ENCODE results near the gene CTAG1B. TPM values are rescaled to one million over a fixed set of nuclear protein-coding genes. Genes with fewer than 3 reads are reported as not detected.

The CTAG1B gene
- total and polyA plus RNA-seq, 2 donors (not counting 1 experiment from before 2014, with no cell fraction given): not detected

DNA sequence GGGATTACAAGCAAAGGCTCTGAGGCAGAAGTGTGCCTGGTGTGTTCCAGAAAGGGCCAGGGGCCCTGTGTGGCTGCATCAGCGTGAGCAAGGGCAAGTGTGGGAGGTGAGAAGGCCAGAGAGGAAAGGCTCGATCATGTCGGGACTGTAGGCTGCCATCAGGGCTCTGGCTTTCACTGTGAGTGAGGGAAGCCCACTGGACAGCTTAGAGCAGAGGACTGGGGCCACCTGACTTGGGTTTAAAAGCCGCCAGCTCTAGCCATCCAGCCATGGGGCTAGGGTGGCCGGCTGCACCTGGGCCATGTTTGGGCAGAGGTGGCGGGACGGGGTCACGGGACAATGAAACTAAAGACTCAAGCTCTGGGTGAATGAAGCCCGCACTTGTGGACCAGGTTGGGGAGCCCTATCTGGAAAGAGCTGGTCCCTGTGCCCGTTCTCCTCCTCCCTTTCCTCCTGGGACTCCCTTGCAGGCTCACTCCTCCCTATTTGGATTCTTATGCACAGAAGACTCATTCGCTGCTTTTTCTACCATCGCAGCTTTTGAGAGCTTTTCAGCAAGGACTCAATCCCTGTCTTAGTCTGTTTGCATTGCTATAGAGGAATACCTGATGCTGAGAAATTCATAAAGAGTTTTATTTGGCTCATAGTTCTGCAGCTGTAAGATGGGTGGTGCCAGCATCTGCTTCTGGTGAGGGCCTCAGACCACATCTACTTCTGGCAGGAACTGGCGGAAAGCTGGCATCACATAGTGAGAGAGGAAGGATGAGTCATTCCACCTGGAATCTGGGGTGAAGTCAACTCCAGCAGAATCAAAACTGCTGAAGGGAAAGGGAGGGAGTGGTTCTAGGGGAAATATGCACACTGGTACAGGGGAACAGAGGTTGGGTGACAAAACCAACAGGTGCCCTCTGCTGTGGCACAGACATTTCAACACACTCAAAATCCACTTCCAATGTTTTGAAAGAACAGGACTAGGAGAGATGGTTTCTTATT, 15.3 kb downstream of the CTAG1B start:
- H3K27ac ChIP-seq (ENCODE audit: insufficient read depth, low read length): no peak overlapping the region
- no peak overlapping the region for H3K4me2 ChIP-seq (ENCODE audit: extremely low read depth, insufficient read depth, low read length)
- H2AFZ ChIP-seq (ENCODE audit: low read length): no peak overlapping the region
- no peaks in the 10 kb centered on the region for H3K9me3 ChIP-seq (ENCODE audit: control insufficient read depth, insufficient read depth, low read depth, low read length)
- no peaks in the 10 kb centered on the region for H4K20me1 ChIP-seq (ENCODE audit: control insufficient read depth, extremely low read depth, insufficient read depth, low read length)
- H3K9ac ChIP-seq (ENCODE audit: insufficient read depth, low read length): no peak overlapping the region
- no peaks in the 10 kb centered on the region for H3K79me2 ChIP-seq (ENCODE audit: control insufficient read depth, insufficient read depth, low read length)
- H3K27me3 ChIP-seq (ENCODE audit: control insufficient read depth, insufficient read depth, low read length): no peaks in the 10 kb centered on the region
- no peaks in the 10 kb centered on the region for H3K4me1 ChIP-seq (ENCODE audit: control insufficient read depth, extremely low read depth, insufficient read depth, low read length)
- no peak overlapping the region for H3K4me3 ChIP-seq (replicated peaks in 1 of 4; ENCODE audit: control extremely low read depth in 1 of 4, insufficient read depth in 1 of 4, low read depth in 3 of 4, low read length in 4 of 4)
- TF ChIP-seq EZH2 (IDR thresholded peaks at IDR 0.05; ENCODE audit: low read length, missing control alignments): no peak
- TF ChIP-seq, protein P1, sequence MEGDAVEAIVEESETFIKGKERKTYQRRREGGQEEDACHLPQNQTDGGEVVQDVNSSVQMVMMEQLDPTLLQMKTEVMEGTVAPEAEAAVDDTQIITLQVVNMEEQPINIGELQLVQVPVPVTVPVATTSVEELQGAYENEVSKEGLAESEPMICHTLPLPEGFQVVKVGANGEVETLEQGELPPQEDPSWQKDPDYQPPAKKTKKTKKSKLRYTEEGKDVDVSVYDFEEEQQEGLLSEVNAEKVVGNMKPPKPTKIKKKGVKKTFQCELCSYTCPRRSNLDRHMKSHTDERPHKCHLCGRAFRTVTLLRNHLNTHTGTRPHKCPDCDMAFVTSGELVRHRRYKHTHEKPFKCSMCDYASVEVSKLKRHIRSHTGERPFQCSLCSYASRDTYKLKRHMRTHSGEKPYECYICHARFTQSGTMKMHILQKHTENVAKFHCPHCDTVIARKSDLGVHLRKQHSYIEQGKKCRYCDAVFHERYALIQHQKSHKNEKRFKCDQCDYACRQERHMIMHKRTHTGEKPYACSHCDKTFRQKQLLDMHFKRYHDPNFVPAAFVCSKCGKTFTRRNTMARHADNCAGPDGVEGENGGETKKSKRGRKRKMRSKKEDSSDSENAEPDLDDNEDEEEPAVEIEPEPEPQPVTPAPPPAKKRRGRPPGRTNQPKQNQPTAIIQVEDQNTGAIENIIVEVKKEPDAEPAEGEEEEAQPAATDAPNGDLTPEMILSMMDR (conservative IDR thresholded peaks at IDR 0.05 in 1 of 2, IDR thresholded peaks at IDR 0.05 in 1 of 2; ENCODE audit: low read depth in 1 of 2, low read length in 2 of 2): no peak
- DNase-seq (ENCODE audit: low read depth in 2 of 2): peak; percentile 64 to 81
- no peaks in the 10 kb centered on the region for H3K36me3 ChIP-seq (ENCODE audit: control insufficient read depth, insufficient read depth, low read length)

DNA sequence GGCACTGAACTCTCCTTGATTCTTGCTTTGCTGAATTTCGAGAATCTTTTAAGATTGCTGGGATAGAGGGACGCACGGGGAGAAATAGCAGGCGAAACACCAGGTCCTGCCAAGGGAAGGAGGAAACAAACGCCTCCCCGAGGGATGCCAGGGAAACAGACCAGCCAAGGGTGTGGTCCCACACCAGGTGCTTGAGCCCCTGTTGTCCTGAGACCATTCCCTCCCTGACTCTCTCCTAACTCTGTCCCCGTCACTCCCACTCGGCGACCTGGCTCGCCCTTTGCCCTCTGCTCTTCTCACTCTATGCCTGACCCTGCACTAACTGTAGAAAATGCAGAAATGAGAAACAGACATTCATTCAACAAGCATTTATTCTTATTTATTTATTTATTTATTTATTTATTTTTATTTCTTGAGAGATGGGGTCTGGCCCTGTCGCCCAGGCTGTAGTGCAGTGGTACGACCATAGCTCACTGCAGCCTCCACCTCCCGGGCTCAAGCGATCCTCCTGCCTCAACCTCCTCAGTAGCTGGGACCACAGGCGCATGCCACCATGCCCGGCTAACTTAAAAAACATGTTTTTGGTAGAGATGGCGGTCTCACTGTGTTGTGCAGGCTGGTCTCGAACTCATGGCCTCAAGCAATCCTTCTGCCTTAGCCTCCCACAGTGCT, 16.2 kb downstream of the CTAG1B start:
- Histone ChIP-seq H3K27me3 (ENCODE audit: control insufficient read depth, insufficient read depth, low read length) (no peaks in the 10 kb centered on the region), H3K36me3 (ENCODE audit: control insufficient read depth, insufficient read depth, low read length) (no peaks in the 10 kb centered on the region), H3K4me3 (replicated peaks in 1 of 4; ENCODE audit: control extremely low read depth in 1 of 4, insufficient read depth in 1 of 4, low read depth in 3 of 4, low read length in 4 of 4) (no peak overlapping the region), H3K4me1 (ENCODE audit: control insufficient read depth, extremely low read depth, insufficient read depth, low read length) (no peaks in the 10 kb centered on the region), H3K4me2 (ENCODE audit: extremely low read depth, insufficient read depth, low read length) (no peak overlapping the region), H3K9ac (ENCODE audit: insufficient read depth, low read length) (no peak overlapping the region), H2AFZ (ENCODE audit: low read length) (no peak overlapping the region), H3K79me2 (ENCODE audit: control insufficient read depth, insufficient read depth, low read length) (no peaks in the 10 kb centered on the region), H3K9me3 (ENCODE audit: control insufficient read depth, insufficient read depth, low read depth, low read length) (no peaks in the 10 kb centered on the region), H4K20me1 (ENCODE audit: control insufficient read depth, extremely low read depth, insufficient read depth, low read length) (no peaks in the 10 kb centered on the region), H3K27ac (ENCODE audit: insufficient read depth, low read length) (no peak overlapping the region)
- DNase-seq (ENCODE audit: low read depth in 2 of 2): no peak
- TF ChIP-seq, protein P1 (conservative IDR thresholded peaks at IDR 0.05 in 1 of 2, IDR thresholded peaks at IDR 0.05 in 1 of 2; ENCODE audit: low read depth in 1 of 2, low read length in 2 of 2): no peak
- no peak for TF ChIP-seq EZH2 (IDR thresholded peaks at IDR 0.05; ENCODE audit: low read length, missing control alignments)

DNA sequence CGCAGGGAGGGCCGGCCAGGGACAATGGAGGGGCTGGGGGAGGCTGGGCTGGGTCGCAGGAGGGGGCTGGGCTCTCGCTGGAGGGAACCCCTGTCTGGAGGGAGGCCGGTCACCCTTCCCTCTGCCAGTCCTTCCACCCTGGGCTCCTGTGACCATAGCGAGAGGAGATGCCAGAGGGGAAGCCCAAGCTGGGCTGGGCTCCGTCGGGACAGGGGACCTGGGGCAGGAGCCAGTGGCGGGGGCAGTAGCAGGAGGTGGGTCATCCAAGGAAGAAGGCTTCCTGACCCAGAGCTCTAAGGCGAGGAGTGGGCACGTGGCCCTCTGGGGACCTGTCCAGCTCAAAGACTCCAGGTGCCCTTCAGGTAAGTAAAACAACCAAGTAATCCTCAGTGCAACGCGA, 16.9 kb downstream of the CTAG1B start:
- Histone ChIP-seq H4K20me1 (ENCODE audit: control insufficient read depth, extremely low read depth, insufficient read depth, low read length) (no peaks in the 10 kb centered on the region), H3K27ac (ENCODE audit: insufficient read depth, low read length) (no peak overlapping the region), H2AFZ (ENCODE audit: low read length) (no peak overlapping the region), H3K4me2 (ENCODE audit: extremely low read depth, insufficient read depth, low read length) (no peak overlapping the region), H3K79me2 (ENCODE audit: control insufficient read depth, insufficient read depth, low read length) (no peaks in the 10 kb centered on the region), H3K9me3 (ENCODE audit: control insufficient read depth, insufficient read depth, low read depth, low read length) (no peaks in the 10 kb centered on the region), H3K4me3 (replicated peaks in 1 of 4; ENCODE audit: control extremely low read depth in 1 of 4, insufficient read depth in 1 of 4, low read depth in 3 of 4, low read length in 4 of 4) (no peak overlapping the region), H3K4me1 (ENCODE audit: control insufficient read depth, extremely low read depth, insufficient read depth, low read length) (no peaks in the 10 kb centered on the region), H3K36me3 (ENCODE audit: control insufficient read depth, insufficient read depth, low read length) (no peaks in the 10 kb centered on the region), H3K27me3 (ENCODE audit: control insufficient read depth, insufficient read depth, low read length) (no peaks in the 10 kb centered on the region), H3K9ac (ENCODE audit: insufficient read depth, low read length) (no peak overlapping the region)
- DNase-seq (ENCODE audit: low read depth in 2 of 2): no peak
- no peak for TF ChIP-seq EZH2 (IDR thresholded peaks at IDR 0.05; ENCODE audit: low read length, missing control alignments)
- TF ChIP-seq, protein P1 (conservative IDR thresholded peaks at IDR 0.05 in 1 of 2, IDR thresholded peaks at IDR 0.05 in 1 of 2; ENCODE audit: low read depth in 1 of 2, low read length in 2 of 2): no peak
